HG03439 (cell line): ENCODE results near the gene PRORP.
"Not testable (repeated sequence)": the region's sequence is repeated elsewhere in the genome, so short reads cannot be mapped to it uniquely, and the experiment has no call there.

Experiments
- ATAC-seq: cut with Tn5 transposase; IDR thresholded peaks from one replicate; pipeline ENCODE4 v1.9.1; 2021; ENCODE audit warnings: mild to moderate bottlenecking, moderate library complexity; ENCODE audit not compliant: unreplicated experiment

The PRORP gene

DNA sequence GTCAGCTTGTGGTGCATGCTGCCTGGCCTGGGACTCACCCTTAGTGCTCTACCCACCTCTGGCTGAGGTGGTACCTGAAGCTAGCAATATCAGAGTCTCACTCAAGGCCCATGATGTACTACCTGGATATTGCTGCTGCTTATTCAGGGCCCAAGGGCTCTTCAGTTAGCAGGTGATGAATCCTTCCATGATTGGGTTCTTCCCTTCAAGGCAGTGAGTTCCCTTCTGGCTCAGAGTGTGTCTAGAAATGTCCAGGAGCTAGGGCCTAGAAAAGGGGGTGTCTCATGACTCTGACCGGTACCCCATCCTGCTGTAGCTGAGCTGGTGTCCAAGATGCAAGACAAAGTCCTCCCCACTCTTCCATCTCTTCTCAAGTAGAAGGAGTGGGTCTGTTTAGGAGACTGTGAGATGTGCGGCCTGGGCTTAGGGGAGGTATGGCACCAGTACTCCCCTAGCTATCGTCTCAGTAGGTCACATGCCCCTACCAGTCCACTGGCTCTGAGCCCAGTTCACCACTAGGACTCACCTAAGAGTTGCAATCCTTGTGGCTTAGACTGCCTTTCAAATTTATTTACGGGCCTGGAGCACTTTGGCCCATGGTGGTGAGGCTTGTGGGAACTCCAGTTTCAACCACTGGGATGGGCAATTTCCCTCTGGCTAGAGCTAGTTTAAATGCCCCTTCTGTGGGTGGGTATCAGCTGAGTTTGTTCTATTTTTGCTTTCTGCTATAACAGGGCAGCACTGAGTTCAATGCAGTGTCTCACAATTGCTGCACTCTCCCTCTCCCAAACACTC is 12.2 kb downstream of the PRORP start:
- ATAC-seq = no peak

DNA sequence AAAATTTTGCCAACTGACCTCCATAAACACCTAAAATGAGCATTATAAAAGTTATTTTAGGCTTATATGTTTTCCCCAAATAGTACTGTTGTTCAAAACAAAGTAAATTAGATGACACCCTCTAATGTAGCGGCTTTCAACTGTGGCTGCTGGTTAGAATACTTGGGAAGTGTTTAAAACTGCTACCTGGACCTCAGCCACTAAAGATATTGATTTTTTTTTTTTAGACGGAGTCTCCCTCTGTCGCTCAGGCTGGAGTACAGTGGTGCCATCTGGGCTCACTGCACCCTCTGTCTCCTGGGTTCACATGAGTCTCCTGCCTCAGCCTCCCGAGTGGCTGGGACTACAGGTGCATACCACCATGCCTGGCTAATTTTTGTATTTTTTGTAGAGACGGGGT is 16.2 kb downstream of the PRORP start:
- no peak for ATAC-seq

DNA sequence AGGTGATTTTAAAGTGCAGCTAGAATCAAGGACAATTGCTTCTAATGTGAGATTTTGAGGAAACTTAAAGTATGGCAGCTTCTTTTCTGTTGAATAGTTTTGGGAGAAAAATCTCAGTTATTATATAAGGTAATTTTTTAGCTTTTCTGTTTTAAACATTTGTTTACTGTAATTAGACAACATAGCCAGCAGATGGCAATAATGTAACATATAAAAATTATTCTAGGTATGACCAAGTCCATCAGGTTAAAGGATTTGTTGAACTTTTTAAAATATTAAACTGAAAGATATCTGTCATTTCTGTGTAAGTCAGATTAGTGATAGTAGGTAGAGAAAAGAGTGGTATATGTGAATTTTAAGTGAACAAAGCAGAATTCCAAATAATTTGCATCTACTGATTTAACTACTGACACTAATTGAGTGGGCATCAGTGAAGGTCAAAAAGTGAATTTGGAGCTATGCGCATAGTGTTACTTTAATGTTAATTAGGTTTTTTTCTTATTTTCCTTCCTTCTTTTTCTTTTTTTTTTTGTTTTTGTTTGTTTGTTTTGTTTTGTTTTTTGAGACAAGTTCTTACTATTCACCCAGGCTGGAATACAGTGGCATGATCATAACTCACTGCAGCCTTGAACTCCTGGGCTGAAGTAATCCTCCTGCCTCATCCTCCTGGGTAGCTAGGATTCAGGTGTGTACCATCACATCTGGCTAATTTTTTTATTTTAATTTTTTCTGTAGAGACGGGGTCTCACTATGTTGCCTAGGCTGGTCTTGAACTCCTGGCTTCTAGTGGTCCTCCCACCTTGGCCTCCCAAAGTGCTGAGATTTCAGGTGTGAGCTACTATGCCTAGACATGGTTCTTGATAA is 18.6 kb downstream of the PRORP start:
- no peak for ATAC-seq

DNA sequence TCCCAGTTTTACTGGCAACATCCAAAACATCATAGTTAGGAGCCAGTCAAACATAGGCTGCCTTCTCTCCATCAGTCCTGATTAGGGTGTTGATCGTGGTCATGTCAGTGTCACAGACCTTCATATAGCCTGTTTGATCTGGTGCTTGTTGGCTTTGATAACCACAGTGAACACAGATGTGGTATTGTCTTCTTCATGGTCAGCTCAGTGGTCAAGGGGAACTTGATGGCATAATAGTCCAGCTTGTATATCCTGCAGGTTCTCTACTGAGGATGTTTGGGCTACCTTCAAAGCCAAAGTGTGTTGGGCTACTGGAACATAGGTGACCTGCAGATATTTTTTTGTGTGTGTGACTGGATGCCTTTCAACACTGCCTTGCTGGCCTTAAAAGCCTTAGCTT is 21.7 kb downstream of the PRORP start:
- no peak for ATAC-seq

DNA sequence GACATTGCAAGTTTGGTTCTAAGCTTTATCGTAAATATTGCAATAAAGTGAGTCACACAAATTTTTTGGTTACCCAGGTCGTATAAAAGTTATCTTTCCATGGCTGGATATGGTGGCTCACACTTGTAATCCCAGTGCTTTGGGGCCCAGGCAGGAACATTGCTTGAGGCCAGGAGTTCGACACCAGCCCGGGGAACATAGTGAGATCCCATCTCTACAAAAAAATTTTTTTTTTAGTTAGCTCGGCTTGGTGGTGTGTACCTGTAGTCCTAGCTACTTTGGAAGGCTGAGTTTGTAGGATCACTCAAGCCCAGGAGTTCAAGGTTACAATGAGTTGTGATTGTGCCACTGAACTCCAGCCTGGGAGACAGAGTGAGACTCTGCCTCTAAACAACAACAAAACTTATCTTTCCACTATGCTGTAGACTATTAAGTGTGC is 24.4 kb downstream of the PRORP start:
- no peak for ATAC-seq

DNA sequence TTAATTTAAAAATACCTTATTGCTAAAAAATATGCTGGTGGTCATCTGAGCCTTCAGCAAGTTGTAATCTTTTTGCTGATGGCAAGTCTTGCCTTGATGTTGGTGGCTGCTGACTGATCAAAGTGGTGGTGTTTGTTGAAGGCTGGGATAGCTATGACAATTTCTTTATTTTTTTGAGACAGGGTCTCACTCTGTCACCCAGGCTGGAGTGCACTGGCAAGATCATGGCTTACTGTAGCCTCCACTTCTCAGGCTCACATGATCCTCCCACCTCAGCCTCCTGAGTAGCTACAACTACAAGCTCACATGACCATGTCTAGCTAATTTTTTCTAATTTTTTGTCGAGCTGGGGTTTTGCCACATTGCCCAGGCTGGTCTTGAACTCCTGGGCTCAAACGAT is 24.8 kb downstream of the PRORP start:
- ATAC-seq = no peak

DNA sequence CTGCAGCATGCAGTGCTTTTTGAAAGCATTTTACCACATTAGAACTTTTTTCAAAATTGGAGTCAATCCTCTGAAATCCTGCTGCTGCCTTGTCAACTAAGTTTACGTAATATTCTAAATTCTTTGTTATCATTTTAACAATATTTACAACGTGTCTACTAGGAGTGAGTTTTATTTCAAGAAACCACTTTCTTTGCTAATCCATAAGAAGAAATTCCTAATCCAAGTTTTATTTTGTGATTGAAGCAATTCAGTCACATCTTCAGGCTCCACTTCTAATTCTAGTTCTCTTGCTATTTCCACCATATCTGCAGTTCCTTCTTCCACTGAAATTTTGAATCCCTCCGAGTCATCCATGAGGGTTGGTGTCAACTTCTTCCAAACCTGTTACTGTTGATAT is 25.4 kb downstream of the PRORP start:
- ATAC-seq = no peak

DNA sequence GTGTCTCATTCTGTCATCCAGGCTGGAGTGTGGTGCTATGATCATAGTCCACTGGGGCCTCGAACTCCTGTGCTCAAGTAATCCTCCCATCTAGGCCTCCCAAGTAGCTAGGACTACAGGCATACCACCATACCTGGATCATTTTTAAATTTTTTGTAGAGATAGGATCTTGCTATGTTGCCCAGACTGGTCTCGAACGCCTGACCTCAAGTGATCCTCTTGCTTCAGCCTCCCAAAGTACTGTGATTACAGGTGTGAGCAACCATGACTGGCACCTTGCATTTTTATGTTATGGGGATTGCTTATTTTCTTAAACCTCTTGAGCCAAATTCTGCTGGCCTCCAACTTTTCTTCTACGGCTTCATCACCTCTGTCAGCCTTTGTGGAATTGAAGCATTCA is 26.9 kb downstream of the PRORP start:
- ATAC-seq = no peak

DNA sequence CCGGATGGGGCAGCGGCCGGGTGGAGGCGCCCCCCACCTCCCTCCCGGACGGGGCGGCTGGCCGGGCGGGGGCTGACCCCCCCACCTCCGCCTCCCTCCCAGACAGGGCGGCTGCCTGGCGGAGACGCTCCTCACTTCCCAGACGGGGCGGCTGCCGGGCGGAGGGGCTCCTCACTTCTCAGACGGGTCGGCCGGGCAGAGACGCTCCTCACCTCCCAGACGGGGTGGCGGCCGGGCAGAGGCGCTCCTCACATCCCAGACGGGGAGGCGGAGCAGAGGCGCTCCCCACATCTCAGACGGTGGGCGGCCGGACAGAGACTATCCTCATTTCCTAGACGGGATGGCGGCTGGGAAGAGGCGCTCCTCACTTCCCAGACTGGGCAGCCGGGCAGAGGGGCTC is 30.2 kb downstream of the PRORP start:
- ATAC-seq = not testable (repeated sequence)

DNA sequence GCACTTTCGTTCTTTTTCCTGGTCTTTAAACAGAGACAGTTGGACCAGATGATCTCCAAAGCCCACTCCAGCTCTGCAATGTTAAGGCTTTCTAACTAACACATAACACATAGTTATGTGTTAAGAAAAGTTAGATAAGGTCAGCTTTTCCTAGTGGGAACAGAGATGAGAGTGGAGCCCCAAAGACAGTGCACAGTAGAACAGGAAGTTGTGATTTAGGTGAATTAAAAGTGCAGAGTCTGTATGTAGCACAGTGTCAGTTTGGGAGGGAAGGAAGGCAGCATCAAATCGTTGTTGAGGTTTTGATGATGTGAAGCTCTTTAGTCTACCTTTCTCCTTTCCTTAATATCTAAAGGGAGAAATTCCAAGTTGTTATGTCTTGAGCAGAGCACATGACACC is 31.7 kb downstream of the PRORP start:
- no peak for ATAC-seq

DNA sequence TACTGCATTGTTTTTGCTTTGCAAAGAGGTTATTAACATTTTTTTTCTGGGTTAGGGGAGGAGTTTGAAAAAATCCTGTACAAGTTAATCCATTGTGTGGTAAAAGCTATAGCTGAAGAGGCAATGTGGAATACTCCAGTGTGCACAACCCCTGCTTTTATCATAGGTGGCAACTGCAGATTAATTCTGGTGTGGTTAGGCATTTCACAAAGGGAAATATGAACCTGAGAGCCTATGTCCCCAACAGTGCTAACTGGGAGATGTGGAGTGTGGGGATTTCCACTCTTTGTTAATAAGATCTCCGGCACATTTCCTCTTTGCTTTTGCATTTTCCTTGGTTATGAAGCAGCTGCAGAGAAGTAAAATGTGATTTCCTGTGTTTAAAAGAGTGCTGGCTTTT is 33.6 kb downstream of the PRORP start:
- ATAC-seq = no peak

DNA sequence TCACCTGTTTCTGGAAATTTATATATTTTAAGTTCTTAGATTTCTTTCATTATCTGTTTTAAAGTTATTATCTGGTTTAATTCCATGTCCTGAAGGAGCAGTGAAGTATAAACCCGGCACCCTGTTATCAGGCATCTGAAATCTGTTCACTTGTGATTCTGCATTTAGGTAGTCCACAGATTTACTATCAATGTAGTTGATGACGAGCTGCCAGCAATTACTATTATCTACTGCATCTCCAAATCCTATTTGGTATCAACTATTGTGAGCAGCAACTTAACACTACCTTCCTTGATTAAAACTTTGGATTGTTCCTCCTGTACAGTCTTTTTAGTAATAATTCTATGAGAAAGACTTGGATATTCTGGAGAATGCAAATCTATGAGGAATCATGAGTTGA is 36.1 kb downstream of the PRORP start:
- no peak for ATAC-seq

DNA sequence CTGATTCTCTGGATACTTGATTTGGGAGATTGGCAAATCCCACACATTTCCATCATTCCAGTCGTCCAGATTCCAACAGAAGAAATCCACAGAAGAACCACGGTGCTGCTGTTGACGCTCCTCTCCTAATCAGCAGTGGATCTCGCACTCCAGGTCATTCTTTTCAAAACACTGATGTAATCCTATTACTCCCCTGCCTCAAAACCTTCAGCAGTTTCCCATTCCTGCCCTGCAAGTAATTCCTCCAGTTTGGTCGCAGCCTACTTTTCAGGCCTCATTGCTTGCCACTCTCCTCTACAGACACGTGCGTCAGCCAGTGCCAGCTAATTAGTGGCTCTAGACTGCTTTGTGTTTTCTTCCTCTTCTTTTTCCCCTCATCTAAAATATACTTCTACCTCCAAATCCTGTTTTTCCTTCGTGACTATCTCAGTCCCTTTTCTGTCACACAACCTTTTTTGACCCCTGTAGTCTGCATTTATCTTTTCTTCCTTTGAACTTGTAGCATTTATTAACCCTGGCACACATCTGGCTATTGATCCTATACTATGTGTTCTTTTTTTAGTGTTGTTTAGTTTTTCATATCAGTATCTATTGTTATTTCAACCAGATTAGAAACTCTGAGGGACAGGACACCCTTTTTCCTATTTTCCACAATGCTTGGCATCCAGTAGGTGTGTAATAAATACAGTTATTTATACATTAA is 36.8 kb downstream of the PRORP start:
- ATAC-seq = no peak

DNA sequence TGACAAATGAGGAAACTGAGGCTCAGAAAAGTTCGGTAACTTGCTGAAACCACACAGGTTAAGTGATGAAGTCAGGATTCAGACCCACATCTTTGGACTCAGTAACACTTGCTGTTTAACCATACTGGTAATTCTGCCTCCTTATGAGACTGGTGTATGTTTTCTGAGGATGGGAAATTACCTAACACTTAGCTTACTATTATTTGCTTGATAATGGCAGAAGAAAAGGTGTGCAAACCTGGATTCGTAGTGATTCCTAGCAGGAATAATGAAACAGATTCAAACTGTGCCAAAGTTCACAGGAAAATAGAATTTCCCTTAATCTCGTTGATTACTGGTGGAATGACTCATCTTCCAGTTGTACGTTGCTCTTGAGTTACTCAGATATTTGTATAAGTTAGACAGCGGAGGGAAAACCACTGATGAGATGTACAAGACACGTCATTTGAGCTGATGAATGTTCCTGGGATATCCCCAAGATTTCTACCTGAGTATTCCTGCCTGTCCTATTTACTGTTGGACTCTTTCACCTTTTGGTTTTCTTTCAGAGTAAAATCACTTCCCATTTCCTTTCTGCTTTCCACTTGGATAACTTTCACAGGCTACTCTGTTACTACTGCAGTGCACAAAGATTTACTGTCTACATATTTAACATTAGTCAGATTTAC is 37.5 kb downstream of the PRORP start:
- ATAC-seq = no peak

DNA sequence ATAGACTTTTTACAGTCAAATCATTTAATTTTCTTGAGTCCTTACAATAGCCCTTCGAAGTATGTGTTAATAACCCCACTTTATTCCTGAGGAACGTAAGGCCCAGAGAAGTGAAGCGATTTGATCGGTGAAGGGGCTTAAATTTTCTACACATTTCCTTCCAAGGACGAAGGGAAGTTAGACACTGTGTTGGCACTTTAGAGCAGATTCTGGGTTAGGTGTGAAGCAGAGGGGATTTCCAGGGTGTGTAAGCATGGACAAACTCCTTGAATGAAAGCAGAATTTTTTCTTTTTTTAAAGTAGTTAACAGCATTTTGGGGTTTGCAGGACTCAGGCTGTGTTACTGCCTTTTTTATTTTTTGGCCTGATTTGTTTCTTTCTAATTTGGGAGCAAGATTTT is 38.9 kb downstream of the PRORP start:
- ATAC-seq = no peak

DNA sequence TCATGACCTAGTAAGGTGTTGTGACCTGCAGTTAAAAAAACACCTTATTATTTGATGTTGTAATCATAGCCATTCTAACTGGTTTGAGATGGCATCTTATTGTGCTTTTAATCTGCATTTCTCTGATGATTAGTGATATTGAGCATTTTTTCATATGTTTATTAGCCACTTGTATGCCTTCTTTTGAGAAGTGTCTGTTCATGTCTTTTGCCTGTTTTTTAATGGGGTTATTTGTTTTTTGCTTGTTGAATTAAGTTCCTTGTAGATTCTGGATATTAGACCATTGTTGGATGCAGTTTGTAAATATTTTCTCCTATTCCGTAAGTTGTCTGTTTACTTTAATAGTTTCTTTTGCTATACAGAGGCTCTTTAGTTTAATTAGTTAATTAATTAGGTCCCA is 41.0 kb downstream of the PRORP start:
- no peak for ATAC-seq

DNA sequence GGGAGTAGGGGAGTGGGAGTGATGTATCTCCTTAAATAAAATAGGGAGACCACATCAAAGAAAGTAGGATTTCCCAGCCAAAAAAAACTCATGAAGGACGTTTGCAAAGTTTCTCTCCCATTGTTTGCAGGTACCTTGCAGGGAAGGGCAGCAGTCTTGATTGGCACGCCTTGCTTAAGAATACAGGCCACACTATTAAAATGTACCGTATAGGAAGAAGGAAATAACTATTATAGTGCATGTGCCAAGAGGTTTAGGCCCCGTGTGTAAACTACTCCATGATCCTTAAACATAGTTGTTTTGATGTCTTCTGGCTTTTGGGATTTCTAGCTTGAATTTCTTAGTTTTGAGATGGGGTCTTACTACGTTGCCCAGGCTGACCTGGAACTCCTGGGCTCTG is 42.5 kb downstream of the PRORP start:
- ATAC-seq = no peak

DNA sequence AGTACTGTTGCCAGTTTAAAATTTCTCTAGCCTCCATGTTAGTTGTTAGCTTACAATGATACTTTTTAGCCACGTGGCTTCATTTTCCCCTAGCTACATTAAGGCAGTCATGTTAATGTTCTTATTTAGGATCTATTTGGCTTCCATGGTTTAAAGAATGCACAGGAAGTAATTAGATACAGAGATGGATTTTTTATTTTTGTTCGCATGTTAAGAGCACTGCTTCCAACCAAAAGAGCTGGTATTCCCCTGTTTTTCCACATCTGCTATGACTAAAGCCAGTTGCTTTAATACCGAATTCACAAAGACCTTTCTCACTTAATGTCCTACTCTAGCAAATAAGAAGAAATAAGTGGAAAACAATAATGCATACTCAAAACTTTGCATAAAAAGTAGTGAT is 45.1 kb downstream of the PRORP start:
- ATAC-seq = no peak
